GM18951 (cell line): ENCODE data around the gene LENEP.

ENCODE experiments used
- POLR2A ChIP-seq: IDR thresholded peaks from 4 replicates; pipeline ENCODE4 v1.6.1; 2011; ENCODE audit warnings: mild to moderate bottlenecking; ENCODE audit not compliant: insufficient read length, insufficient read depth; ENCODE audit errors: extremely low read depth
- in situ Hi-C: fragments of 300-500 bp; cut with MboI; formaldehyde crosslinking; loops from one replicate; pipeline ENCODE4 v1.12.0; 2022; ENCODE audit warnings: low sequenced_read_pairs, mixed read lengths, inconsistent platforms; ENCODE audit not compliant: unreplicated experiment

LENEP gene

GRCh38 chr1:155009221-155009711 is 15.9 kb downstream of the LENEP start:
- TF ChIP-seq POLR2A, result no peak
- in situ Hi-C loops, result no loop called here

GRCh38 chr1:155009742-155010141 is 16.4 kb downstream of the LENEP start:
- TF ChIP-seq POLR2A, result no peak

GRCh38 chr1:155010211-155010918 is 17.0 kb downstream of the LENEP start:
- in situ Hi-C loops, result no loop called here

More at GRCh38 chr1:155009742-155010141, 16.4 kb downstream of the LENEP start:
- in situ Hi-C loops, result no loop called here

GRCh38 chr1:155011004-155011416 is 17.6 kb downstream of the LENEP start:
- no peak for TF ChIP-seq POLR2A

More at GRCh38 chr1:155010211-155010918, 17.0 kb downstream of the LENEP start:
- no peak for TF ChIP-seq POLR2A

GRCh38 chr1:155011437-155012025 is 18.1 kb downstream of the LENEP start:
- in situ Hi-C loops, result no loop called here

More at GRCh38 chr1:155011004-155011416, 17.6 kb downstream of the LENEP start:
- in situ Hi-C loops, result no loop called here

GRCh38 chr1:155012026-155012546 is 18.7 kb downstream of the LENEP start:
- no peak for TF ChIP-seq POLR2A
- in situ Hi-C loops, result no loop called here

More at GRCh38 chr1:155011437-155012025, 18.1 kb downstream of the LENEP start:
- no peak for TF ChIP-seq POLR2A

- in situ Hi-C loops, result no loop called here
- TF ChIP-seq POLR2A, result no peak
Measured at GRCh38 chr1:155012776-155013602, 19.6 kb downstream of the LENEP start.

- in situ Hi-C loops, result no loop called here
- no peak for TF ChIP-seq POLR2A
Measured at GRCh38 chr1:155013632-155014031, 20.2 kb downstream of the LENEP start.

- no peak for TF ChIP-seq POLR2A
- in situ Hi-C loops, result no loop called here
Measured at GRCh38 chr1:155014709-155015508, 21.5 kb downstream of the LENEP start.

GRCh38 chr1:155015527-155016230 is 22.3 kb downstream of the LENEP start:
- in situ Hi-C loops, result no loop called here
- no peak for TF ChIP-seq POLR2A

GRCh38 chr1:155016231-155016831 is 22.9 kb downstream of the LENEP start:
- in situ Hi-C loops, result no loop called here
- no peak for TF ChIP-seq POLR2A
